Erythroblast (primary cell): Measurements from ENCODE around the gene GPR42.

ENCODE experiments used
- DNase-seq, 2 experiments: peaks; one replicate each; lab custom pipeline; 2025; lab: John Stamatoyannopoulos, UW
- GATA1 ChIP-seq: IDR thresholded peaks from 2 replicates; pipeline ENCODE4 v1.6.1; 2011; ENCODE audit warnings: low read depth, mild to moderate bottlenecking, control low read depth, low read length, moderate library complexity
- POLR2A ChIP-seq: IDR thresholded peaks from 2 replicates; pipeline ENCODE4 v1.6.1; 2011; ENCODE audit warnings: mild to moderate bottlenecking, low read length

The GPR42 gene

DNA sequence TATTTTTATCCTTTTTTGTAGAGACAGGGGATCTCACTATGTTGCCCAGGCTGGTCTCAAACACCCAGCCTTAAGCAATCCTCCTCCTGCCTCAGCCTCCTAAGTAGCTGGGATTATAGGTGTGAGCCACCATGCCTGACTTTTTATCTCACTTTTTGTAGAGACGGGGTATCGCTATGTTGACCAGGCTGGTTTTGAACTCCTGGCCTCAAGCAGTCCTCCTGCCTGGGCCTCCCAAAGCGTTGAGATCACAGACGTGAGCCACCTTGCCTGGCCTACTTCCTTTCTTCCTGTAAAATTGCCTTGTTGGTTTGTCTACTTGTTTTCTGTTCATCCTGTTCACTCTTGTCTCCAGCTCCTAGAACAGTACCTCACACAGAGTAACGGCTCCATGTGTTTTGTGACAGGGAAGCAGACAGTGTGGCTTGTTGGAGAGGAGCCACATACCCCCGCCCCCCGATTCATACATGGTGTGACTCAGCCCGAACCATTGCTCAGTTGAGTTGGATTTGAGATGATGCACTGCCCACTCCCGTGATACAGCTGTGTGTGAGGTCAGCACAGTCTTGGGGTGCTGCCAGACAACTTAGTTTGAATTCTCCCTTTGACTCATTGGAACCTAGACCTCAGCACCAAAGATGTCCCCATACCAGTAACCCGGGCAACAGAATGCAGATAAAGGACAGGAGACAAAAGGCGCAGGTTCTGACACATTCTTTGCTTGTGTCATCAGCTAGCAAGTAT is 34.2 kb downstream of the GPR42 start:
- peak; percentile 22 to 67 for DNase-seq
- TF ChIP-seq POLR2A = no peak
- TF ChIP-seq GATA1 = no peak

- DNase-seq = no peak
- TF ChIP-seq POLR2A (no peak), GATA1 (no peak)
Observed at GRCh38 chr19:35407619-35408018, 36.8 kb downstream of the GPR42 start.

DNA sequence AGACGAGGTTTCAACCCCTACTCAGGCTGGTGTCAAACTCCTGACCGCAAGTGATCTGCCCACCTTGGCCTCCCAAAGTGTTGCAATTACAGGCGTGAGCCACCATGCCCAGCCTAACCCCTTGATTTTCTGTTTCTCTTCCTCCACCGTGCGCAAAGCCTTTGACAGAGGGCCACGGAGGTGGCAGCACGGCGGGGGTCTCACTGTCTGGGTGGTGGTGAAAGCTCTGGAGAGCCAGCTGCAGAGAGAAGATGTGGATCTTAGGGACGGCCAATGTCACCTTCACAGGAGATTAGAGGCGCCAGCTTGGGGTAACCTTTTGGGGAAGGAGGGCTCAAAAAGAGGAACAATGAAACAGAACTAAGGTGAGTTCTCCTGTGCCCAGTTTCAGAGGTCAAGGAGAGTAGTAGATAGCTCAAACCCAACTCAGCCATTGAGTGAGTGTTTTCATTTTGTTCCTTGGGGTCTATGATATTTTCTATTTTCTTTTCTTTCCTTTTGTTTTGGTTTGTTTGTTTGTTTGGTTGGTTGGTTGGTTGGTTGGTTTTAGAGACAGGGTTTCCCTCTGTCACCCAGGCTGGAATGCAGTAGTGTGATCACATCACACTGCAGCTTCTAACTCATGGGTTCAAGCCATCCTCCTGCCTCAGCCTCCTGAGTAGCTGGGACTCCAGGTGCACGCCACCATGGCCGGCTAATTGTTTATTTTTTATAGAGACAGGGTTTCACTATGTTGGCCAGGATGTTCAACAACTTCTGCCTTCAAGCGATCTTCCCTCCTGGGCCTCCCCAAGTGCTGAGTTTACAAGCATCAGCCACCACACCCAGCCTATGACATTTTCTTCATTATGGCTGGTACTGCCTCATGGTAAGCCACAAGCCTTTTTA is 37.7 kb downstream of the GPR42 start:
- no peak for DNase-seq
- TF ChIP-seq GATA1 = no peak
- TF ChIP-seq POLR2A = no peak

GRCh38 chr19:35409191-35409590 is 38.3 kb downstream of the GPR42 start:
- TF ChIP-seq GATA1 (no peak), POLR2A (no peak)

DNA sequence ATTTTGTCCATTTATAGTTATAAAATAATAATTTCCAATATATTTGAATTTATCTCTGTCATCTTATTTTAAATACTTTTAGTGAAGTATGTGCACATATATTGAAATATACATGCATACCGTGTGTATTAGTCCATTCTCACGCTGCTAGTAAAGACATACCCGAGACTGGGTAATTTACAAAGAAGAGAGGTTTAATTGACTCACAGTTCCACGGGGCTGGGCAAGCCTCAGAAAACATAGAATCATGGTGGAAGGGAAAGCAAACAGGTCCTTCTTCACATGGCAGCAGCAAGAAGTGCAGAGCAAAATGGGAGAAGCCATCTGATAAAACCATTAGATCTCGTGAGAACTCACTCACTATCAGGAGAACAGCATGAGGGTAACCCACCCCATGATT is 39.6 kb downstream of the GPR42 start:
- no peak for DNase-seq
- TF ChIP-seq POLR2A (no peak), GATA1 (no peak)

More at GRCh38 chr19:35409191-35409590, 38.3 kb downstream of the GPR42 start:
- no peak for DNase-seq

- no peak for DNase-seq
- TF ChIP-seq GATA1 = no peak
- TF ChIP-seq POLR2A = no peak
Observed at GRCh38 chr19:35414442-35414841, 43.6 kb downstream of the GPR42 start.

- TF ChIP-seq GATA1 (no peak), POLR2A (no peak)
- DNase-seq = no peak
Observed at GRCh38 chr19:35416331-35416730, 45.5 kb downstream of the GPR42 start.

DNA sequence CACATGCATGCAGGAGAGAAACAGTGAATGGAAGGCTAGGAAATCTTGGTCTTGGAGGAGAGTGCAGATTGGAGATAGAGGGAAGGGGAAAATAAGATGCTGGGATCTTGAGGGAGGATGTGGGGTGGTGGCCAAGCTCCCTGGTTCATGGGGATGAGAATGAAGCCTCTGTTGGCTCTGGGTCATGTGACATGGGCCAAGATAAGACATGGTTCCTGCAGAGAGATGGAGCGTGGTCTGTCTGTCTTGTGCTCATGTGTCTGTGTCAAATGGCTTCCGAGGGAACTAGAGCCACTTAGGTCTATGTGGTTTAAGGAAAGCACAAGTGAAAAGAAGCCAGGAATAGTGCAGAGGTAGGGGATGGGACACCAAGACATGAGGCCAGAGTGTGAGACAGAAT is 46.4 kb downstream of the GPR42 start:
- DNase-seq = no peak
- no peak for TF ChIP-seq POLR2A
- TF ChIP-seq GATA1 = no peak

- TF ChIP-seq GATA1 (no peak), POLR2A (no peak)
- no peak for DNase-seq
Observed at GRCh38 chr19:35417713-35418534, 47.1 kb downstream of the GPR42 start.

DNA sequence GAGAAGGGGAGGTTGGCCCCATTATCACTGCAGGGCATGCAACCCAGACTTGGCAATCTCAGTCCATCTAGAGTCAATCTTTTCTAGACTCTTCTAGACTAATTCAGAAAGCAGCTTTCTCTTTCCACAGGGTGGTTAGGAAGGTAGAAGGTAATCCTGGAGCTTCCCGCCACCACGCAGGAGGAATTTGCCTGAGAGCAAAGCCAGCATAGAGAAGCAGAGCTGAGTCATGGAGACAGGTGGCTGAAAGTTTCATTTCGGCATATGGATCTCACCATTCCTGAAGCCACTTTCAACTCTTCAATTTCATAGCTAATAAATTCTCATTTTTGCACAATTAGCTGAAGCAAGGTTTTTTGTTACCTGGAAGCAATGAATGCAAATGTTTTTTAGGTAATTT is 48.2 kb downstream of the GPR42 start:
- TF ChIP-seq GATA1 = no peak
- no peak for TF ChIP-seq POLR2A
- DNase-seq = no peak

GRCh38 chr19:35419805-35420204 is 48.9 kb downstream of the GPR42 start:
- DNase-seq = no peak
- TF ChIP-seq GATA1 = no peak
- TF ChIP-seq POLR2A = no peak

DNA sequence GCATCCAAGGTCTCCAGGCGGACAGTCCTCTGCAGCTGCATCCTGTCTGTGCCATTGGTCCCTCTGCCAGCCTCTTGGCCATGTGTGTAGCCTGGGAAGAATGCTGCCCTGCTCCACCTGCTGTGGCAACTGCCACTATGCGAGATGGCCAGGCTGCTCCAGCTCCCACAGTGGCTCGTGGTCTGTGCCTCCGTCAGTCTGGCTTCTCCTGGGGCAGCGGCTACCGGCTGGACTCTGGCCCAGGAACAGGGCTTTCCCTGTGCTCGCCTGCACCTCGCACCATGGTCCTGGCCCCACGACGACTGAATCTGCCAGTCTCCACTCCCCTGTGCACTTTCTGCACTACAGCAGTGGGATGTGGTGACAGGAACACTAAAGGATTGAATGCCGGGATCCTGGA is 50.5 kb downstream of the GPR42 start:
- TF ChIP-seq GATA1 (no peak), POLR2A (no peak)
- no peak for DNase-seq
